ENCODE results near the gene CLCN6.

CLCN6 gene

DNA sequence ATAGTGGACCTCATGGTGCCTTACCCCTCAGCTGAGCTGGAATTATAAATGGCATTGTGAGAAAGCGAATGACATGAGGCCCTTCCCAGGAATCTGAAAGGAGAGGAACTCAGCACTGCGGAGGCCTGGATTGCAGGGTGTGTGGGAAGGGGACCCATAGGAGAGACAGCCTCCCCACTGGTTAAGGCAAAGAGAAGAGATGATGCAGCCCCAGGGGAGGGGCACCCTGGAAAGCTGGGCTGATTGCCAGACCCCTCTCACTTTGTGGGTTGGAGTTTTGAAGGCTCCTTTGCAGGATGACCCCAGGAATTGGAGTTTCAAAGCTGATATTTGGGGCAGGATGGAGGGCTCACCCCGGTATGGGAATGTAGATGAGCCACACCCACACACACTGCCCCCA lies 50.7 kb downstream of the CLCN6 start:
- DNase-seq = no peak

DNA sequence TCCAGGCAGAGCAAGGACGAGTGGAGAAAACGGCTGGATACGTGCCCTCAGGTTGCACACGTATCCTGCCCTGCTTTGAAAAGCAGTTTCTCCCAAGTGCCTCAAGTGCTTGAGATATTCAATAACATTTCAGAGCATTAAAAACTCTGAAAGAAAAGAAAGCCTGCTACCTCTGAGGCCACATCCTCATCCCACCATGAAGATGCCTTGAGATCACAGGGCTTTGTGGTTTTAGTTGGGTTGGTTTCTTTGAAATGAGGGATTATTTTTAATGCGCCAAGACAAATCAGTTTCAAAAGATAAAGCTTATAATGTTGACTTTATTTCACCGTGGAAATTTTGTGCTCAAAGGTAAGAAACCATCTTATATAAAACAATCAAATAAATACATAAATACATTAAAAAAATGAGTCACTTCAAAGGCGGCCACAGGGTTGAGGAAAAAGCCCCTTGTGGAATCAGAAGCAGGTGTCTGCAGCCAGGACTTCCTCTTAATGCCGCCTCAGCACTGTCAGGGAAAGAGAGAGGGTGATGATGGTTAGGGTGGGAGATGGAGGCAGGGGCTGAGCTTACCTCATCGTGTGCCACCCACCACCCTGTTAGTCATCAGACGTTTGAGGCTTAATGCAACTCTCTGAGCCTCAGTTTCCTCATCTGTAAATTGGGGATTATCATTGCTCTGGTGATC lies 51.3 kb downstream of the CLCN6 start:
- DNase-seq = no peak

DNA sequence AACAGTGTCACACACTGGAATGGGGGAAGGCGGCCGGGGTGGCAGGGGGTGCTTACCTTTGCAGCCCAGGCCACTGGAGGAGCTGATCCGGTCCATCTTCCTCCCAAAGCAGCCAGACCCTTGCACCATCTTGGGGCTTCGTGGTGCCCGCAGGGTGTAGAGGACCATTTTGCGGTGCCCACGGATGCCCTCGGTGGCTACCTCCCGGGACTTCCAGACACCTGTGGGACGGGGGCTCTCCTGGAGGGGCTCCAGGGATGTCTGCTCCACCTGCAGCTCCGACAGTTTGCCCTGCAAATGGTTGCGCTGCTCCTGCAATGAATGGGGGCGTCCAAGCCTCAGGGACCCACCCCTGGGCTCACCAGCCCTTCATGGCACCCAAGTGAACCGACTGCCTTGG lies 52.2 kb downstream of the CLCN6 start:
- DNase-seq = no peak

DNA sequence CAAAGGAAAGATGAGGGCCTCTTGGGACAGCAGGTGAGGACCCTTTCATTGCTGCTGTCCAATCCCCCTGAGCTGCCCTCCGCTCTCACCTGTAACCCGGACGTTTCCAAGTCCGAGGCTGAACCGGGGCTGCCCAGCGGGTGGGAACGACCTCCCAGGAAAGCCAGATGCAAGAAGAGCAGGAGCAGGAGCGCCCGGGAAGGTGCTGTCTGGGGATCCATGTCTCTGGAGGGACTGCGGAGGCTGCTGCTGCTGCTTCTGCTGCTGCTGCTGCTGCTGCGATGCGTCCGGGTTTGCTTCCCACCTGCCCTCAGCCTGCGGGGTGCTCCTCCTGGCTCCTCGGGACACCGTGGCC lies 52.6 kb downstream of the CLCN6 start, which contains the start of gene NPPB:
NPPB (minus strand) TSS at position 333 of the 355 bp plus-strand sequence; CDS start at position 221, 112 bp downstream.
- no peak for DNase-seq

DNA sequence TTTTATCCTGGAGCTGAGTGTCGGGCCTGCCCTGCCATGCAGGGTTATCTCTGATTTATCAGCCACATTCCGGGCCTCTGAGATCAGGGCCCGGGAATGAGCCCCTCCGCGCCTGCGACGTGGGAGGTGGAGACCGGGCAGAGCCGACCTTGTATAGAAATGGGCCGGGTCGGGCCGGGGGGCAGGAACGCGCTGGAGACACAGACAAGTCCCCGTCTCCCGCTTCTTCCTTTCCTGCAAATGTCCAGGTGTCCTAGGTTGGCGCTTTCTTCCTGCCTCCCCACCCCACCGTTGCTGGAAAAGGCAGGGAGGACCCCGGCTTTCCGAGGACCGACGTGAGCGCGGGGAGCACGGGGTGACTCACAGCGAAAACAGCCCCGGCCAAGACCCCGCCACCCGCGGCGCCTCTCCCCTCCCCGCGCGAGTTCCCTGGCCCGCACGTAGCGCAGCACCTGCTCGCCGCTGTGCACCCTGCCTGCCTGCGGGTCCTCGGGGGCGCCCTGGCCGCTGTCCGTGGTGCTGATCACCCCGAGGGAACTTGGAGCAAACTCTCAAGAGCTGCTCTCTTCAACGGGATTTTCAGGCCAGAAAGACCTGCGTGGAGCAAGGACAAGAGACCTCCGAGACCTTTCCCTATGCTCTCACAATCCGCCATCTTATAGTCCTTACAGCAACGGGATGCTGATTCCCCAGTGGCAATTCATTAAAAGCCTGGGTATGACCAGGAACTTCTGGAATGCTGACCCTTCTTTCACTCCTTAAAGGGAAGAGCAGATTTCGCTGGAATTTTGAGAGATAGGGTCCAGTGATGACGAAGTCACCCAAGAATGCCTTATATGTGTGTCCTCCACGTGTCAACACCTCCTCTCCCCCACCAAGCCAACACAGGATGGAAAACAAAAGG lies 53.2 kb downstream of the CLCN6 start:
- DNase-seq = peak; percentile 38 to 63 (median 49)

DNA sequence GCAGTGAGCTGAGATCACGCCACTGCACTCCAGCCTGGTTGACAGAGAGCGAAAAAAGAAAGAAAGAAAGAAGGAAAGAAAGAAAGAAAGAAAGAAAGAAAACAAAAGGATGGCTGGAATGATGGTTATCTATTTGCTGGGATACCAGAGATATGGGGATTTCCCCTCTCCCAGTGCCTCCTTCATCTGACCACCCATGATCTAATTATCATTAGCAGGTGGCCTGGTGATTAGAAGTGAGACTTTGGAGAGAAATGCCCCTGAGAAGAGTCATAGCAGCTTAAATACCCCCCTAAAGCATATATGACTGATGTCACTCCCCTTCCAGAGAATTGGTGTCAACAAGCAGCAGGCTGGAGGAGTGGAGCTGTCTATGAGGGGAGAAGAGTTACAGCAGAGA lies 54.1 kb downstream of the CLCN6 start:
- no peak for DNase-seq

DNA sequence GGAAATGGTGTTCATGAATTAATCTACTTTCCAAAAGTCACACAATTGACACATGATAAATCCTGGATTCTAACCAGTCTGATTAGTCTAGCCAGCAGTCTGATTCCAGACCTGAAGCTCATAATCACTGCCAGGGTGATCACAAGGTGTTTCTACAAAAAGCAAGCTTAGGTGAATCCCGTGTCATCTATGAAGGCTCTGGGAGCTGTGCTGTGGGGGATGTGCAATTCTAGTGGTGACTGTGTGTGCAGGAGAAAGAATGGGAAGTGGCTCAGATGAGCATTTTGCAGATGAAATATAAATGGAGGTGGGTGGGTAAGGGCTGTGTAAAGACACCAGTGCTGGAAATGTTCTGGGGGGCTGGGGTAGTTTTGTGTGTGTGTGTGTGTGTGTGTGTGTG lies 54.6 kb downstream of the CLCN6 start:
- no peak for DNase-seq

DNA sequence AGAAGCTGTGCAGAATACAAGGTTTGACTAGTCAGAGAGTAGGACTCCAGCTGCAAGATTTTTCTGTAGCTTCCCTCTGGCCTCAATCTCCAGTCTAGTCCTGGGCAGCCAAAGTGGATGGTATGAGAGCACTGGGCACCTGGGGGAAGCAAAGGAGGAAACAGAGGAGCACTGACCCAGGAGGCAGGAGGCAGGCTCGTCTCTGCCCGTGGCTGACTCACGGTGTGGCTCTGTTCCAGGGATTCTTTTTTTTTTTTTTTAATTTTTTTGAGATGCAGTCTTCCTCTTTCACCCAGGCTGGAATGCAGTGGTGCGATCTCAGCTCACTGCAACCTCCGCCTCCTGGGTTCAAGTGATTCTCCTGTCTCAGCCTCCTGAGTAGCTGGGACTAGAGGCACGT lies 56.9 kb downstream of the CLCN6 start:
- DNase-seq = no peak

DNA sequence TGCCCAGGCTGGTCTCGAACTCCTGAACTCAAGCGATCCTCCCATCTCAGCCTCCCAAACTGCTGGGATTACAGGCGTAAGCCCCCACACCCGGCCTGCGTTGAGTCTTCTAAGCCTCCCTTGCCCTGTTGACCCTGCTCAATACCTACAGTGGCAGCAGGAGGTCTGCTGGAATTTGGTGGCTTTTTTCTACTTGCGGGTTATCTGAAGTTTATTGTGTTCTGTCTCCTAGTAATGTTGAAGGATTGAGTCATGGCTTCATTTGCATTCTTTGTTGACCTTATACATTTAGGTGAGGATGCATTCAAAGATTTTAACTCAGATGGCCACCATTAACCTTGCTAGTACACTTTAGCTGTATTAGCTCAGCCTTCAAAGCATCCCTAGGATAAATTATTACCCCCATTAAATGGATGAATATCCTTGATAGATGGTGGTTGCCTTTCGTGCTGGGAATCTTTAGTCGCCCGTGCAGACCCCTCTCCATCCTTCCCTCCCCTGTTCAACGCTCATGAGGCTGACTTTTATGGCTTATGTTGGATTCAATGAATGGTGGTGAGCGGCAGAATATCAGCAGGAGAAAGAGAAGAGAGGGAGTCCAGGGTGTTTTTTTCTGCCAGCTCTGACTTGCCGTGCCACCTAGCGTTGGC lies 62.5 kb downstream of the CLCN6 start:
- no peak for DNase-seq

DNA sequence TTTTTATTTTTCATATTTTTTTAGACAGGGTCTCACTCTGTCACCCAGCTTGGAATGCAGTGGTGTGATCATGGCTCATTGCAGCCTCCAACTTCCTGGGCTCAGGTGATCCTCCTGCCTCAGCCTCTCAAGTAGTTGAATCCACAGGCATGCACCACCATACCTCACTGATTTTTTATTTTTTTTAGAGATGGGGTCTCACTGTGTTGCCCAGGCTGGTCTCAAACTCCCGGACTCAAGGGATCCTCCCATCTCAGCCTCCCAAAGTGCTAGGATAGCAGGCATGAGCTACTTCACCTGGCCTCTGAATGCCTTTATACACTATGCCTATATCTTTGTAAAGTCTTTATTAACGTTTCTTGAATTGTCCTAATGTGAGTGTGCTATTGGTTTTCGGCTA lies 63.1 kb downstream of the CLCN6 start:
- DNase-seq = no peak

DNA sequence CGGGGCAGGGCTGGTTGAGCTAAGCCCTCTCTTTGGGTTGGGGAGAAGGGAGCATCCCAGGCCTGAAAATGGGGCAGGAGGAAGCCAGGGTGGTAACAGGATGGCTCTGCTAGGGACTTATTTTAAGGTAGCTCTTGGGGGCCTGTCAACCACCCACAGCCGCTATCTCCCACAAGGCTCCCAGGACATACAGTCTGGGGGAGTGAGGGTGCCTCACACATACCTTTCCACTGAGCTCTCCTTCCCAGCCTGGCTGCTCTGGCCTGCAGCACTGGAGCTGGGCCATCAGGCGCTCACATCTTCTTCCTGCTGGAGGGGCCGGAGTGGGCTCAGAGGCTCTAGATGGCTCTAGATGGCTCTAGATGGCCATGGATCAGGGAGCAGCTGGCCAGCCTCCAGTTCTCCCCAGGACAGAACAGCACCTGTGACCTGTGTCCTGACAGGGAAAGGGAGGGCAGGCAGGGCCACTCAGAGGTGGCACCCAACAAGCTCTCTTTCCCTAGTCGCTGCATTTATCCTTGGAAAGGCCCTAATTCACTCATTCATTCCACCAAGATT lies 63.7 kb downstream of the CLCN6 start:
- no peak for DNase-seq

DNA sequence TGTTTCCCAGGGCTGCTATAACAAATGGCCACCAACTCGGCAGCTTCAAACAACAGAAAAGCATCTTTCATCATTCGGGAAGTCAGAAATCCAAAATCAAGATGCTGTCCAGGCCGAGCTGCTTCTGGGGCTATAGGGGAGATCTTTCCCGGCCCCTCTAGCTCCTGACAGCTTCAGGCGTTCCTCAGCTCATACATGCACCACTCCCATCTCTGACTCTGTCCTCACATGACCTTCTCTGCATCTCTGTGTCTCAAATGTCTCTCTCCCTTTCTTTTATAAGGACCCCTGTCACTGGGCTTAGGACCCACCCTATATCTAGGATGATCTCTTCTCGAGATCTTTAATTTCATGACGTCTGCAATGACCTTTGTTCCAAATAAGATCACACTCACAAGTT lies 66.6 kb downstream of the CLCN6 start:
- DNase-seq = no peak

DNA sequence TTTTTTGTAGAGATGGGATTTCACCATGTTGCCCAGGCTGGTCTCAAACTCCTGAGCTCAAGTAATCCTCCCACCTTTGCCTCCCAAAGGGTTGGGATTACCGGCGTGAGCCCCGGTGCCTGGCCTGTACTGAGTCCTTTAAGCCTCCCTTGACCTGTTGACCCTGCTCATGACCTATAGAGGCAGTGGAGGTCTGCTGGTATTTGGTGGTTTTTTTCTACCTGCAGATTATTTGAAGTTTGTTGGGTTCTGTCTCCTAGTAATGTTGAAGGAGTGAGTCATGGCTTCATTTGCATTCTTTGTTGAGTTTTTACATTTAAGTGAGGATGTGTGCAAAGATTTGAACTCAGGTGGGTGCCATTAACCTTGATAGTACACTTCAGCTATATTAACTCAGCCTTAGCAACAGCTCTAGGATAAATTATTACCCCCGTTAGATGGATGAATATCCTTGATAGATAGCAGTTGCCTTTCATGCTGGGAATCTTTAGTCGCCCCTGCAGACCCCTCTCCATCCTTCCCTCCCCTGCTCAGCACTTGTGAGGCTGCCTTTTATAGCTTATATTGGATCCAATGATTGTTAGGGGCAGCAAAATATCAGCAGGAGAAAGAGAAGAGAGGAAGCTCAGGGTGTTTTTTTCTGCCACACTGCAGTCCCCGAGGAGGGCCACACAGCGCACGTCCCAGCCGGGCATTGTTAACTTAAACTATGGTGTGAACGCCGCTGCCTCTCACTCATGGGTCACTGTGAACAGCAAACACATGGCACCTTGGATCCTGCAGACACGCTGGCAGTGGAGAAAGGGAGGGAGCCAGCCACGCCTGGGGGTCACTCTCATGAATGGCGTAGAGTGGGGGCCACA lies 67.6 kb downstream of the CLCN6 start:
- no peak for DNase-seq

DNA sequence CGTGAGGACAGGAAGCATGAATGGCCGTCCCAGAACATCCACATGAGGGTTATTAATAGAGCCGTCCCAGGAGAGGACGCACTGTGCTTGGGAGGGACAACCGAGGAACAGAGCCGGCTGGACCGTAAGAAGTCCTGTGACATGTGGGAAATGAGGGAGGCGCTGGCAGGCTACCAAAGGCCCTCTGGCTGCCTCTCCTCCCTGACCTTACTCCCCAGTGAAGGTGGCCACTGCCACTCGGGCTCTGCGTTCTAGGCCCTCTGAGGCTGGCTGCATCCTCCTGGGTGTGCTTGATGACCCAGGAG lies 68.2 kb downstream of the CLCN6 start:
- DNase-seq = no peak

DNA sequence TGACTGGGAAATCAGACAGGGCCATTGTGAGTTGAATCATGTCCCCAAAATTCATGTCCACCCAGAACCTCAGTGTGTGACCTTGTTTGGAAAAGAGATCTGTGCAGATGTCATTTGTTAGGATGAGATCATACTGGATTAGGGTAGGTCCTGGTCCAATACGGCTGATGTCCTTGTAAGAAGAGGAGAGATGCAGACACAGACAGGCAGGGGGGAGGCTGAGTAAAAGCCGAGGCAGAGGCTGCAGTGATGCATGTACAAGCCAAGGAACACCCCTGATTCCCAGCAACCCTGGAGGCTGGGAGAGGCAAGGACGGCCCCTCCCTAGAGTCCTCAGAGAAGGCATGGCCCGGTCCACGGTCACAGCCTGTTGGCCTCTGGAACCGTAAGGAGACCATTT lies 68.6 kb downstream of the CLCN6 start:
- DNase-seq = no peak

DNA sequence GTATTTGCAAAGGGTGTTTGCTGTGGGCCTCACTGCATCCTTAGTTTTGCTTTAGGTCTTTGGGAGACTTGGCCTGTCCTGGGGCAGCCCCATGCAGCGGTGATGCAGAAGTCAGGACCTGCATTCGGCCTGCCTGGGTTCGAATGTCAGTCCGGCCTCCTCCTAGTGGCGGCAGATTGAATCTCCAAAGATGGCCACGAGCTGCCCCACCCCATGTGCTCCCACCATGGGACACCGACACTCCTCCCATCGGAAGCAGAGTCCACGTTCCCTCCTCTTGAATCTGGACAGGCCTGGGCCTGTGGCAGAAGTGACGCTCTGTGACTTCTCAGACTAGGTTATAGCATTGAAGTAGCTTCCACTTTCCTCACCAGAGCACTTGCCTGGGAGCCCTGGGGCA lies 69.1 kb downstream of the CLCN6 start:
- no peak for DNase-seq

DNA sequence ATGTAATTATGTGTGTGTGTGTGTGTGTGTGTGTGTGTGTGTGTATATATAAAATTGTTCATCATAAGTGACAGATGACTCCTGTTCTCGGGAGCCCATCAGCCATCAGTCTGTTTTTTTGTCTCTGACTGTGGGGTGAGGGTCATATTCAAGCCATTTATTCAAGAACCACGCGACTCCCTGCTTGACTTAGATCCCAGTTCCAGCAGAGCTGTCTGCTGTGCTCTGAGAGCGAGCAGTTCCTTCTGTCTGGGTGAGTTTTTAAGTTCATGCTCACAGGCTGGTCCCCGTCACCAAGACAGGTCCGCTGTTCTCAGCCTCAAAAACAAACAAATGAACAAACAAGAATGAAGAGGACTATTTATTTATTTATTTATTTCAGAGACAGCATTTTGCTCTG lies 71.1 kb downstream of the CLCN6 start:
- no peak for DNase-seq

DNA sequence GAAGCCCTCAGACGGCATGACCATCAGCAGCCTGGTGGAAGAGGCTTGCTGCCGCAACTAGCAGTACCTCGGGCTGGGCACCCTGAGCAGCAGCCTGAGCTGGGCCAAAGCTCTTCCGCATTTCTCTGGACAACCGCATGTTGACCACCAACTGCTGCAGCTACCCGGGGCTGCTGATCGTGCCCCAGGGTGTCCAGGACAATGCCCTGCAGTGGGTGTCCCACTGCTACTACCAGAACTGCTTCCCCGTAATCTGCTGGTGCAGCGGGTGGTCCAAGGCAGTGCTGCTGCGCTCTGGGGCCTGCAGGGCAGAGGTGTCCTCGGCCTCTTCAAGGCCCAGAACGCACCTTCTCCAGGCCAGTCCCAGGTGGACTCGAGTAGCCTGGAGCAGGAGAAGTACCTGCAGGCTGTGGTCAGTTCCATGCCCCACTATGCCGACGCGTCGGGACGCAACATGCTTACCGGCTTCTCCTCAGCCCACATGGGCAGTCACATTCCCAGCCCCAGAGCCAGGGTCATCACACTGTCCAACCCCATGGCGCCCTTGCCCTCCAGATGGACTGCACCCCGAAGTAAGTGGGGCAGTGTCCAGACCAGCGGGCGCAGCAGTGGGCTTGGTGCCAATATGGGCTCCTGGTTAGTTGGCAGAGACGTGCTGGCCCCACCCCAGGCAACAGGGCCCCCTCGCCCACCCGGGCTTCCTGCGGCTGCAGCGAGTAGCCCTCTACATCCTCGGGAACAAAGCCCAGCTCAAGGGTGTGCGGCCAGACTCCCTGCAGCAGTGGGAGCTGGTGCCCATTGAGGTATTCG lies 72.3 kb downstream of the CLCN6 start:
- DNase-seq = no peak

DNA sequence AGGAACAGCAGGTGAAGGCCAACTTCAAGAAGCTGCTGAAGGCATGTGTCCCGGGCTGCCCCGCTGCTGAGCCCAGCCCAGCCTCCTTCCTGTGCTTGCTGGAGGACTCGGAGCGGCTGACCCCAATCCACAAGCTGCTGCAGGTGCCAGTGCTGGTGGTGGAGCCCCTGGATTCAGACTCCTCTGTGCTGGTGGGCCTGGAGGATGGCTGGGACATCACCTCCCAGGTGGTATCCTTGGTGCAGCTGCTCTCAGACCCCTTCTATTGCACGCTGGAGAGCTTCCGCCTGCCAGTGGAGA lies 72.8 kb downstream of the CLCN6 start:
- no peak for DNase-seq

DNA sequence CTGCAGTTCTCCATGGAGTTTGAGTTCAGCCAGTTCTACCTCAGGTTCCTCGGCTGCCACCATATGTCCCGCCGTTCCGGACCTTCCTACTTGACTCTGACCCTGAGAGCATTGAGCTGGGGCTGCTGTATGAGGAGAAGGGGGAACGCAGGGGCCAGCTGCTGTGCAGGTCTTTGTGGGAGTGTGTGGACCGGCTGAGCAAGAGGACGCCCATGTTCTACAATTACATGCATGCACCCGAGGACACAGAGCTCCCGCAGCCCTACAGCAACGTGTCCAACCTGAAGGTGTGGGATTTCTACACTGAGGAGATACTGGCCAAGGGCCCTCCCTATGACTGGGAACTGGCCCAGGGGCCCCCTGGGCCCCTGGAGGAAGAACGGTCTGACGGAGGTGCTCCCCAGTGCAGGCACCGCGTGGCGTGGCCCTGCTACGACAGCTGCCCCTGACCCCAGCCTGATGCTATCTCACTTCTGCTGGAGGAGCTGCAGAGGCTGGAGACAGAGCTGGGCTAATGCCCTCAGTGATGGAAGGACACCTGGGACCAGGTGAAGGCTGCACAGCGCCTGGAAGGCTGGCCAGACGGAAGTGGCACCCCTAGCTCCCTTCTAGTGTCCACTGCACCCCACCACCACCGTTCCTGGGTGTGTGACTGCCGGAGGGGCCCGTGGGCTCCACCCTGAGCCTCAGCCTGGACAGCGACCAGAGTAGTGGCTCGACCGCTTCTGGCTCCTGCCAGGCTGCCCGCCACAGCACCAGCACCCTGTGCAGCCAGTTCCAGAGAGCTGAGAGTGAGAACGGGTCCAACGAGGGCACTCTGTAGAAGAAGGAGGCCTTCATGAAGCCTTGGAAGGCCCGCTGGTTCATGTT lies 73.6 kb downstream of the CLCN6 start:
- DNase-seq = no peak

DNA sequence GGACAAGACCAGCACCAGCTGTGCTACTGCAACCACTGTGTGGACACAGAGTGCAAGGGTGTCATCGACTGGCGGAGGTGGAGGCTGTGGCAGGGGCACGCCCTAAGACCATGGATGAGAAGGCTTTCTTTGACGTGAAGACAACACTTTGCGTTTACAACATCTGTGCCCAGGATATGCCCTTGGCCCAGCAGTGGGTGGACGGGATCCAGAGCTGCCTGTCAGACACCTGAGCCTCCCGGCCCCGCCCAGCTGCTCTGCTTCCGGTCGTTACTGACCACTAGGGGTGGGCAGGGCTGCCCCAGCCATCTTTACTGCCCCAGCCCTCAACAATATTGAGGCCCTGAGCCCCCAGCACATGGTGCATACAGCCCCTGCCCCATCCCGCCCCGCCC lies 74.2 kb downstream of the CLCN6 start:
- no peak for DNase-seq
